ENCODE measurements around the gene DNAJB1. TPM values are rescaled to one million over a fixed set of nuclear protein-coding genes. Genes with fewer than 3 reads are reported as not detected.

DNAJB1 gene
- total and polyA plus RNA-seq, 2 of the 13 experiments (the other 11 are each of a cell fraction or from before 2014, with no cell fraction given) = 87.5 to 97.3 TPM

GRCh38 chr19:14517840-14518505 is at the start of gene DNAJB1 (continued):
- TF ChIP-seq ZMYM3 (CRISPR knock-in tag; IDR thresholded peaks at IDR 0.05) = no peak
- no peak for TF ChIP-seq ZNF784 (CRISPR knock-in tag; IDR thresholded peaks at IDR 0.05; ENCODE audit: borderline replicate concordance)
- TF ChIP-seq ZNF607 (CRISPR knock-in tag; IDR thresholded peaks at IDR 0.05; ENCODE audit: borderline replicate concordance) = no peak
- no peak for TF ChIP-seq ZNF274 (CRISPR knock-in tag; IDR thresholded peaks at IDR 0.05)
- peak; percentile 34; the same call in 1 of the 2 replicates for TF ChIP-seq SOX13 (IDR thresholded peaks at IDR 0.05)
- no peak for TF ChIP-seq SOX13 (CRISPR knock-in tag; conservative IDR thresholded peaks at IDR 0.05 in 1 of 2, IDR thresholded peaks at IDR 0.05 in 1 of 2)
- TF ChIP-seq ZNF446 (CRISPR knock-in tag; IDR thresholded peaks at IDR 0.05) = peak; percentile 85; the same call in 1 of the 2 replicates
- TF ChIP-seq ZZZ3 (CRISPR knock-in tag; IDR thresholded peaks at IDR 0.05; ENCODE audit: borderline replicate concordance) = no peak
- peak; percentile 39; the same call in 1 of the 2 replicates for TF ChIP-seq NCOA2 (CRISPR knock-in tag; IDR thresholded peaks at IDR 0.05)
- TF ChIP-seq CREBL2 (CRISPR knock-in tag; IDR thresholded peaks at IDR 0.05; ENCODE audit: borderline replicate concordance) = no peak
- TF ChIP-seq HMG20A (CRISPR knock-in tag; IDR thresholded peaks at IDR 0.05; ENCODE audit: borderline replicate concordance) = no peak
- TF ChIP-seq AHR (CRISPR knock-in tag; IDR thresholded peaks at IDR 0.05) = peak; percentile 56; the same call in 1 of the 2 replicates
- peak; percentile 57 for TF ChIP-seq ZNF230 (CRISPR knock-in tag; IDR thresholded peaks at IDR 0.05)
- peak; percentile 73 for TF ChIP-seq ZNF891 (CRISPR knock-in tag; IDR thresholded peaks at IDR 0.05)
- 0 out of 2 replicates have a peak, but pooled peaks have one; percentile 24 for TF ChIP-seq KIAA2018 (CRISPR knock-in tag; IDR thresholded peaks at IDR 0.05; ENCODE audit: borderline replicate concordance)
- TF ChIP-seq TBX3 (IDR thresholded peaks at IDR 0.05; ENCODE audit: borderline replicate concordance) = no peak
- no peak for TF ChIP-seq KDM3A (CRISPR knock-in tag; IDR thresholded peaks at IDR 0.05; ENCODE audit: low read depth)
- peak; percentile 59; the same call in 1 of the 2 replicates for TF ChIP-seq CBX5 (CRISPR knock-in tag; IDR thresholded peaks at IDR 0.05; ENCODE audit: borderline replicate concordance)
- no peak; the same call in none of the 2 replicates for TF ChIP-seq IRF2 (CRISPR knock-in tag; IDR thresholded peaks at IDR 0.05)
- peak; percentile 67; the same call in 1 of the 2 replicates for TF ChIP-seq ZNF772 (CRISPR knock-in tag; IDR thresholded peaks at IDR 0.05)
- TF ChIP-seq JARID2 (CRISPR knock-in tag; IDR thresholded peaks at IDR 0.05; ENCODE audit: insufficient replicate concordance) = no peak
- TF ChIP-seq SRF (IDR thresholded peaks at IDR 0.05; ENCODE audit: low read depth, low read length) = no peak
